Left ventricle myocardium inferior (tissue), 1 donor: ENCODE data around the gene MIX23. TPM values are rescaled to one million over a fixed set of nuclear protein-coding genes. Genes with fewer than 3 reads are reported as not detected.

Experiments used
- DNase-seq: peaks from one replicate; pipeline ENCODE4 v3.0.0-alpha.2; 2020
- H3K27ac ChIP-seq: fragments of 200-600 bp; replicated peaks from 2 replicates; pipeline ENCODE4 v1.8.0; 2021
- H3K27me3 ChIP-seq: fragments of 200-600 bp; 2 replicates; pipeline ENCODE4 v1.8.0; 2021; ENCODE audit warnings: low read depth
- H3K36me3 ChIP-seq: fragments of 200-600 bp; 2 replicates; pipeline ENCODE4 v1.8.0; 2021
- H3K4me1 ChIP-seq: fragments of 200-600 bp; 2 replicates; pipeline ENCODE4 v1.8.0; 2021
- H3K4me3 ChIP-seq: fragments of 200-600 bp; 2 replicates; pipeline ENCODE4 v1.8.0; 2021; ENCODE audit warnings: mild to moderate bottlenecking, moderate library complexity
- H3K9me3 ChIP-seq: fragments of 200-600 bp; replicated peaks from 2 replicates; pipeline ENCODE4 v1.8.0; 2021
- intact Hi-C: fragments of 100-400 bp; cut with micrococcal nuclease; formaldehyde crosslinking; loops from one replicate; pipeline ENCODE4 v1.11.0; 2022
- total RNA-seq: library from RNA; stranded (reverse); fragmentation: NEBNext Ultra II Directional; extraction: Animal tissue kit (Norgen Biotek cat#: 25700); gene quantifications from one replicate; pipeline ENCODE4 v1.2.1, GENCODE V29; 2021
- TF ChIP-seq, protein P1 (sequence below): fragments of 200-600 bp; IDR thresholded peaks from 2 replicates; pipeline ENCODE4 v1.8.0; 2021; ENCODE audit warnings: antibody characterized with exemption, mild to moderate bottlenecking, borderline replicate concordance
- donor health status: DM: no; HTN: yes; CAD: no; lungs with severe emphysema.

Gene MIX23
- total RNA-seq, 1 donor from 2014 or later = 32.7 TPM

DNA sequence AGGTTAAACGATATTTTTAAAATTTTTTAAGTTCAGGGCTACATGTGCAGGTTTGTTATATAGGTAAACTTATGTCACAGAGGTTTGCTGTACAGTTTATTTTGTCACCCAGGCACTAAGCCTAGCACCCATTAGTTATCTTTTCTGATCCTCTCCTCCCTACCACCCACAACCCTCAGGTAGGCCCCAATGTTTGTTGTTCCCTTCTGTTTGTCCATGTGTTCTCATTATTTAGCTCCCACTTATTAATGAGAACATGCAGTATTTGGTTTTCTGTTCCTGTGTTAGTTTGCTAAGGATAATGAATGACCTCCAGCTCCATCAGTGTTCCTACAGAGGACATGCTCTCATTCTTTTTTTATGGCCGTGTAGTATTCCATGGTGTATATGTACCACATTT lies 15.9 kb upstream of the MIX23 start:
- Histone ChIP-seq H3K27ac (no peak overlapping the region), H3K4me1 (peaks cover 4% of the 10 kb centered on the region), H3K4me3 (no peak overlapping the region), H3K27me3 (no peaks in the 10 kb centered on the region), H3K9me3 (no peaks in the 10 kb centered on the region), H3K36me3 (peaks cover 13% of the 10 kb centered on the region)
- DNase-seq = no peak
- TF ChIP-seq, protein P1, sequence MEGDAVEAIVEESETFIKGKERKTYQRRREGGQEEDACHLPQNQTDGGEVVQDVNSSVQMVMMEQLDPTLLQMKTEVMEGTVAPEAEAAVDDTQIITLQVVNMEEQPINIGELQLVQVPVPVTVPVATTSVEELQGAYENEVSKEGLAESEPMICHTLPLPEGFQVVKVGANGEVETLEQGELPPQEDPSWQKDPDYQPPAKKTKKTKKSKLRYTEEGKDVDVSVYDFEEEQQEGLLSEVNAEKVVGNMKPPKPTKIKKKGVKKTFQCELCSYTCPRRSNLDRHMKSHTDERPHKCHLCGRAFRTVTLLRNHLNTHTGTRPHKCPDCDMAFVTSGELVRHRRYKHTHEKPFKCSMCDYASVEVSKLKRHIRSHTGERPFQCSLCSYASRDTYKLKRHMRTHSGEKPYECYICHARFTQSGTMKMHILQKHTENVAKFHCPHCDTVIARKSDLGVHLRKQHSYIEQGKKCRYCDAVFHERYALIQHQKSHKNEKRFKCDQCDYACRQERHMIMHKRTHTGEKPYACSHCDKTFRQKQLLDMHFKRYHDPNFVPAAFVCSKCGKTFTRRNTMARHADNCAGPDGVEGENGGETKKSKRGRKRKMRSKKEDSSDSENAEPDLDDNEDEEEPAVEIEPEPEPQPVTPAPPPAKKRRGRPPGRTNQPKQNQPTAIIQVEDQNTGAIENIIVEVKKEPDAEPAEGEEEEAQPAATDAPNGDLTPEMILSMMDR = no peak
- intact Hi-C loops = loop anchor here (10.0 kb wide), 1 partner anchor 106 kb away; no protein-coding TSS in a partner anchor

GRCh38 chr3:122397201-122397600 lies 14.2 kb upstream of the MIX23 start:
- Histone ChIP-seq H3K36me3 (no peaks in the 10 kb centered on the region), H3K27ac (no peak overlapping the region), H3K27me3 (no peaks in the 10 kb centered on the region), H3K4me3 (no peak overlapping the region), H3K9me3 (no peaks in the 10 kb centered on the region), H3K4me1 (peaks cover 19% of the 10 kb centered on the region)
- DNase-seq = no peak
- intact Hi-C loops = loop anchor here (10.0 kb wide), 1 partner anchor 108 kb away; no protein-coding TSS in a partner anchor
- TF ChIP-seq, protein P1 = no peak

- TF ChIP-seq, protein P1 = no peak
- Histone ChIP-seq H3K9me3 (no peaks in the 10 kb centered on the region), H3K4me3 (no peak overlapping the region), H3K27me3 (no peaks in the 10 kb centered on the region), H3K4me1 (peaks cover 26% of the 10 kb centered on the region), H3K36me3 (no peaks in the 10 kb centered on the region), H3K27ac (no peak overlapping the region)
- no peak for DNase-seq
- intact Hi-C loops = loop anchor here (10.0 kb wide), 1 partner anchor 108 kb away; no protein-coding TSS in a partner anchor
Measured at GRCh38 chr3:122396511-122396910, 13.5 kb upstream of the MIX23 start.

DNA sequence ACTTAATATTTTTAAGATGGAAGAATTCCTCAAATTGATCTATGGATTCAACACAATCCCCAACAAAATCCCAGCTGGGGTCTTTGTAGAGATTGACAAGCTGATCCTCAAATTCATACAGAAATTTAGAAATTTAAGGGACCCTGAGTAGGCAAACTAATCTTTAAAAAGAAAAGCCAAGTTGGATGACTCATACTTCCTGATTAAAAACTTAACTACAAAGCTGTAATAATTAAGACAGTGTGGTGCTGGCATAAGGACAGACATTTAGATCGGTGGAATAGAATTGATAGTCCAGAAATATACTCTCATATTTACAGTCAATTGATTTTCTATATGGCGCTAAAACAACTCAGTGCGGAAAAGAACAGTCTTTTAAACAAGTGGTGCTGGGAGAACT lies 12.6 kb upstream of the MIX23 start:
- TF ChIP-seq, protein P1 = no peak
- no peaks in the 10 kb centered on the region for H3K27me3 ChIP-seq
- H3K36me3 ChIP-seq = no peaks in the 10 kb centered on the region
- no peak for DNase-seq
- H3K27ac ChIP-seq = no peak overlapping the region
- no peak overlapping the region for H3K4me3 ChIP-seq
- intact Hi-C loops = loop anchor here (10.0 kb wide), 1 partner anchor 109 kb away; no protein-coding TSS in a partner anchor
- no peaks in the 10 kb centered on the region for H3K9me3 ChIP-seq
- H3K4me1 ChIP-seq = peaks cover 34% of the 10 kb centered on the region

- H3K36me3 ChIP-seq = no peaks in the 10 kb centered on the region
- no peak overlapping the region for H3K4me3 ChIP-seq
- TF ChIP-seq, protein P1 = no peak
- intact Hi-C loops = loop anchor here (5.0 to 10.0 kb wide), 2 partner anchors 111 to 283 kb away; no protein-coding TSS in a partner anchor
- H3K27me3 ChIP-seq = no peaks in the 10 kb centered on the region
- peaks cover 43% of the 10 kb centered on the region for H3K4me1 ChIP-seq
- H3K27ac ChIP-seq = no peak overlapping the region
- no peak for DNase-seq
- H3K9me3 ChIP-seq = no peaks in the 10 kb centered on the region
Measured at GRCh38 chr3:122394173-122394572, 11.1 kb upstream of the MIX23 start.
